NB4 (cell line): ENCODE results near the gene SPEM2.

Experiments
- CTCF ChIP-seq: IDR thresholded peaks from one replicate; pipeline ENCODE4 v1.5.1; 2012; ENCODE audit warnings: low read depth, low read length
- POLR2A ChIP-seq: IDR thresholded peaks from 2 replicates; pipeline ENCODE4 v1.6.1; 2011; ENCODE audit warnings: mild to moderate bottlenecking; ENCODE audit not compliant: insufficient read length; ENCODE audit errors: extremely low read depth

- TF ChIP-seq CTCF (no peak), POLR2A (no peak)
These were observed 42.5 kb upstream of the SPEM2 start for GRCh38 chr17:7382901-7383300.
